HG03095 (cell line): Measurements from ENCODE around the gene RPN2.
A peak's percentile ranks its signal among the peaks of the same experiment; 100 is the strongest.

Experiments
- ATAC-seq: cut with Tn5 transposase; IDR thresholded peaks from one replicate; pipeline ENCODE4 v1.9.1; 2021; ENCODE audit warnings: moderate library complexity; ENCODE audit not compliant: unreplicated experiment

Gene RPN2

DNA sequence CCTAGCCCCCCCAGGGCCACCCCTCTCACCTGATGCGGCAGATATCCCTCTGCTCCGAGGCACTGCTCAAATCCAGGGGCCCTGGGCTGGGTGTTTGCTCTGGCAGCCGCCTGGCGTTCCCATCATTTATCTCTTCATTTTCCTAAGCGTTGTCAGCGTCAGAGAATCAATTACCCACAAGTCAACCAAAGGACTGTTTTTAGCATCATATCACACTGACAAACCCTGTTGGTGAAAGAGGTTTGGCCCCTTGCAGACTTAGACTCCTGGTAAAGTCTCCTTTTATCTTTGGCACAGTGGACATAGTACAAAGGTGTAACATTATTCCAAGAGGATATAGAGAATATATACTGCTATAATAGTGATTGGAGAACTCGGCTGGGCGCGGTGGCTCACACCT is 82.6 kb downstream of the RPN2 start, which contains the start of gene GHRH:
TSS of gene GHRH (minus strand) at position 101 of the 400 bp plus-strand sequence. CDS start 4,925 bp downstream, outside the sequence.
- no peak for ATAC-seq

DNA sequence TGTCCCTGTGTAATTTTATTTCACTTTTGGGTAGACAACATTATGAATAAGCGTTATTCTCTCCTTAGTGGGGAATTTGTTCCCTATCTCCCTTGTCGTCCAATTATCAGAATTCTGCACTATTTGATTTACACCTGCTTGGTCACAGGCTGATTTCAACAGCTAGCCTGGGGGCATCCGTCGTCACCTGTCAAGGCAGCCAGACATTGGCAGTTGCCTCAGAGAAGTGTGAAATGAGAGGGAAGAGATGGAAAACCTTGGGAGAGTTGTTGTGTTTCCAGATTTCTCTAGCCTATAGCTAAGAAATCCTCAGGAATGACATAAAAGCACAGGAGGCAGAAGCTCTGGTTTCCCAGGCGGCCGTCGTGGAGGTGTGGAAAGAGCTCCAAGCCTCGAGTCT is 83.4 kb downstream of the RPN2 start:
- no peak for ATAC-seq

DNA sequence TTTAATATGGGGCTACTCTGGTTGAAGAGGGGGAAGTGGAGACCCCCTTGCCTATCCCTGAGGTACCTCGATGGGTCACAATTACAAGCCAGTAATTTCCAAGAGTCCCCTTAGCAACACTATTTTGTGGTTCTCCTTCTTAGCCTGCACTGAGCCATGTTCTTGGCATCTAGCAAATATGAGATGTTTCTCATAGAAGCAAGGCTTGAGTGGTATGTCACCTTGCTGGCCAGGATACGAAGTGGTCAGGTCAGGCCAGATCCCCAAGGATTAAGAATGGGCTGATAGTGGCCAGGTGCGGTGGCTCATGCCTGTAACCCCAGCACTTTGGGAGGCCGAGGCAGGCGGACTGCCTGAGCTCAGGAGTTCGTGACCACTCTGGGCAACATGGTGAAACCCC is 84.6 kb downstream of the RPN2 start:
- ATAC-seq = no peak

DNA sequence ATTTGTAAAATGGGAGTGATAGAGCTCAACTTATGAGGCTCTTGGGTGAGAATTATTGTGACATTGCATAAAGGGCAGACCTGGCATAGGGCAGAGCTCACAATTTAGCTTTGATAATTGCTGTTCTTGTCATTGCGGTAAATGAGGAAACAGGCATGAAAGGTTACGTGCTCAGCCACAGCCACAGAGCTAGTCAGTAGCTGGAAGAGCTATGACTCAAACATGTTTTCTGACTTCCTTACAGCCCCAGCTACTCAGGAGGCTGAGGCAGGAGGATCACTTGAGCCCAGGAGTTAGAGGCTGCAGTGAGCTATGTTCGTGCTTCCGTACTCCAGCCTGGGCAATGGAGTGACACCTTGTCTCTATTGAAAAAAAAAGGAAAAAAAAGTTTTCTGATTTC is 86.0 kb downstream of the RPN2 start:
- no peak for ATAC-seq

DNA sequence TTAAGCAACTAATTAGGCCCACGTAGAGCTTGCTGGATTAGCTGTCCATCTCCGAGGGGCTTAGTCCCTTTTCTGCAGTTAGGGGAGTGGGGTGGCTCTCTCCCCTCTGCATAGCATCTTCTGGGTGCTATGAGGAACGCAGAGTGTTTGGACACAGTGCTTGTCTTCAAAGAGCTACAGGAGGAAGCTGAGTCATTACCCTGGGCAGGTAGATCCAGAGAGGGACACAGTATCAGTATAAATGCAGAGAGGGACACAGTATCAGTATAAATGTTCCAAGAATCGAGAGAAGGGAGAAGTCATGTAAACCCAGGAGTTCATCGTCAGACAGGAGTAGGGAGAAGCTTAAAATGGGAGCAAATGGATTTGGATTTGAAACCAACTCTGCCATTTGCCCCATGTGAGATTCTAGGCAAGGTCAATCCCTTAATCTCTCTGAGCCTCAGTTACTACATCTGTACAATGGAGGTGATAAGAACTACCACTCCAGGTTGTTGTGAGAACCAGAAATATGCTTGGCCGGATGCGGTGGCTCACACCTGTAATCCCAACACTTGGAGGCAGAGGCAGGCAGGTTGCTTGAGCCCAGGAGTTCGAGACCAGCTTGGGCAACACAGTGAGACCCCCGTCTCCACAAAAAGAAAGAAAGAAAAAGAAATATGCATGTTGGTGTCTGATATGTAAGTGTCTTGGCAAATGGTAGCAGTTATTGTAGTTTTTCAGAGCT is 88.0 kb downstream of the RPN2 start:
- no peak for ATAC-seq

DNA sequence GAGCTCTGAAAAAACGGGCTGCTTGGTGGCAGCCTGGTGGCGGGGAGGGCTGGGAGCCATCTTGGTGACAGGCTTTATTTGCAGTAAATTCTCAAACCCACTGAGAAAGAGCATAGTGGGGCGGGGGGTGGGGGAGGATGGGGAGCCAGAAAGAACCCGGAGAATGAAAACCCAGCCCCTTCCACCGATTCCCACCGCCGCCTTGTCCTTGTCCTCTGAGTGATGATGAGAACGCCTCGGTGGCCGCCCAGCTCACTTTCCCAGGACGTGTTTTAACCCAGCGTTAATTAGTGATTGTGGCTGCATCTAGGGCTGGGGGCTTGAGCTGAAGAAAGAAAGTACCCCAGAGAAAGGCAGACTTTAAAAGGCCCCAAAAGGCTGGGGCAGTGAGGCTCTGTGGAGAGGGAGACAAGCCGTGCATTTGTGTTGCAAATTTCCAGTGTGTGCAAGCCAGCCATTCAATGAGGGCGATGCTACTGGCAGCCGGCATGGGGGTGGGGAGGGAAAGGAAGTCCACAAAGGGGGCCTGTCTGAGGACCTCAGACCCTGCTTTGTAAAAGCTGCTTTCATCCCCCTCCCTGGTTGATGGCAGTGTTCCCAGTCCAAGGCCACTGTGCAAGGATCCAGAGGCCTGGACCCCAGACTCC is 88.7 kb downstream of the RPN2 start:
- no peak for ATAC-seq

DNA sequence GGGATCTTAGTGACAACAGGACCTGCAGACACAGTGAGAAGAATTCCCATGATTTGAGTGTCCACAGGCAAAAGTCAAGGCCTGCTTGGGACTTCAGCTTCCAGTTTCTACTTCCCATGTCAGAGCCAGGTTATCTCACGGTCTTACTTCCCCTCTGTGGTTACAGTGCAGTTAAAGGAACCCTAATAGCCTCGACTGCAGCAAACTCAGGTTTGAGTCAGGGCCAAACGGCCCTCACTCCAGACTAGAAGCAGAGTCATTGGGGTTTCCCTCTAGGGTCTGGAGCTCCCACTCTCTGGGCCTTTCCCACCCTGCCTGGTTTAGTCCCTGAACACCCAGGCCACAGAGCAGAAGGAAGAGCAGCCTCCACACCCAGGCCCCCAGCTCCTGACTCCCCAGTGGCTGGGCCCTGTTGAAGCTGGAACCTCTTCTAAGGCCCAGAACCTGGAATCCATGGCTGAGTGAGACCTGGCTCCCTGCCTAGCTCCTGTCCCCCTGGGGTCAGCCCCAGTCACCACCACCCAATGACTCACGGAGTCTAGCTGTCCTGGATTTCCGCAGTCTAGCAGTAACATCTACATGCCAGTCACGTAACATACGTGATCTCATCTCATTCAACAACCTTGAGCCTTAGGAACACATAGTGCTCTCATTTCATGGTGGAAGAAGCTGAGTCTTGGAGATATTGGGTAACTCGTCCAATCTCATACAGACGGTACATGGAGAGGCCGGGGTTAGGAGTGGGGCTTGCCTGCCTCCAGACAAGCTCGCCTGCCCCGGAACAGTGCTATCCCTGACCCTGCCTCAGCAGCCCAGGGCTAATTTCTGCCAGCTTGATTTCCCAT is 91.7 kb downstream of the RPN2 start:
- peak; percentile 69 for ATAC-seq

DNA sequence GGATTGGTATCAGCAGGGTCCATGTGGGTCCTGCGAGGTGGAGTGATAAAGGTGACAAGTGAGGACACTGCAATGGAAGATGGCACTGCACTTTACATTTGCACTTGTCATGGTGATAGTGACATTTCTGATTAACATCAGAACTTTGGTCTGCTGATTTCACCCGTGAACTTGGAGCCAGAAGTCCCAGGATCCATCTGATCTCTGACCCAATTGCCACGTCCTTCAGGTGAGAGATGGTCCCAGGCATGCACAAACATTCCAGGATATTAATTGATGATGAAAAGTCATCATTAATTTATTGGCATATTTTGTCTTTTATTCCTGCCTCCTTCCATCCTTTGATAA is 92.3 kb downstream of the RPN2 start:
- ATAC-seq = no peak

DNA sequence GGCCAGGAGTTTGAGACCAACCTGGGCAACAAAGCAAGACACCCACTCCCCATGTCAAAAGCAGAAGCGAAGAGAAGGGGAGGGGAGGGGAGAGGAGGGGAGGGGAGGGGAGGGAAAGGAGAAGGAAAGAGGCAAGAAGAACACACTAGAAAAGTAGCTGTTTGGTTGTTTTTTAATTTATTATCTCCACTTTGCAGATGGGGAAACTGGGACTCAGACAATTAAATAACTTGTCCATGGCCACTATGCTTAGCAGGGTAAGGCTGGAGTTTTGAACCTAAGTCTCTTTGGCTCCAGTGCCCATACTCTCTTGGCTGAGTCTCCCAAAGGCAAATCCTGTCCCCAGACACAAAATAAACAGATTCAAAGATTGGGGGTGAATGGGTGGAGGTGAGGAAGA is 94.9 kb downstream of the RPN2 start:
- ATAC-seq = no peak

DNA sequence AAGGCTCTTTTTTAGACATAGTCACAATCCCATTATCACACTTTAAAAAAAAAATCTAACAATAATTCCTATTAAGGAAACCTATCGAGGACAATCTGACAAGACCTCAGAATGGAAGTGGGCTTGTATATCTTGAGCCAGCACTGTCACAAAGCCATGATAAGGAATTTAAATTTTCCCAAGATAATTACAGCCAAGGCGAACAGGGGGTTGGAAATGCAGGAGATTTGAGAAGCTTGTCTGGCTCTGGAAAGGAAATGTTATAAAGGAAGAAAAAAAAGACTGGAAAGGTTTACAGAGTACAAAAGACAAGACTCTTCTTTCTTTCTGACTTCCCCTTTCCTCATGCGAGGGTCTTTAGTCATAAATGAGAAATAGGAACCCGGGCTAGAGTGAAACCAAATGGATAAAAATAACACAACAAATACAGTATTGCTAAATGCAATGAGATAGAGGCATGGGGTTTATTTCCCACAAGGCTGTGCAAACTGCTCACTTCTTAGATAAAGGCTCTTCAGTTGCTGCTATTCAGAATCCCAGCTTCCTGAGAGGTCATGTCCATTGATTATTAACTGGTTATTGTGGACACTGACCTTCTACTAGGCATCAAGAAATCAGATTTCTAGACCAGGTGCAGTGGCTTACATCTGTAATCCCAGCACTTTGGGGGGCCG is 95.9 kb downstream of the RPN2 start:
- ATAC-seq = no peak

DNA sequence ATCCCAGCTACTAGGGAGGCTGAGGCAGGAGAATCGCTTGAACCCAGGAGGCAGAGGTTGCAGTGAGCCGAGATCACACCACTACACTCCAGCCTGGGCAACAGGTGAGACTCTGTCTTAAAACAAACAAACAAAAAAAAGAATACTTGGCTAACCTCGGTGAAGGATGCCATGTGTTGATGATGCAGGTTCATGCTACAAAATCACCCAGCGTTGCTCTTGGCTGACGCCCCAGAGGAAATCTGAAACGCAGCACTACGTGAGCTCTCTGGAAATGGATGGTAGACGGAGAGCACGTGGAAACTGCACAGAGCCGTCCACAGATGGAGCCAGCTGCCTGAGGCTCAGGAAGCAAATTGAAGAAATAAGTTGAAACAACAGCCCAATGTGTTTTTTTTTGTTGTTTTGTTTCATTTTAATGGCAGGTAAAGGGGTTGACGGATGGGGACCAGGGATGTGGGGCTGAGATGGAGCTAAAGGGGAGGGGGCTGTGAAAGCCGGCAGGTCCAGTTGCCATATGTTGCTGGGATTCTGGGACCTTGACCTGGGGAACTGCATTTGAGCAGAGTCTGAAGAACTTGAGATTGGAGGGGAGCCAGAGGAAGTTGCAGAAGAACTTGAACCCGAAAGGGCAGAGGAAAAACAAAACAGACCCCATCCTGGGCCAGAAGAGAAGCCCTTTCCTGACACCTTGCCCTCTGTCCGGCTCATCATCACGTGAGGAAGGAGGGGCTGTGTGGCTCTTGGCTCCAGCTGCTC is 97.5 kb downstream of the RPN2 start:
- no peak for ATAC-seq

DNA sequence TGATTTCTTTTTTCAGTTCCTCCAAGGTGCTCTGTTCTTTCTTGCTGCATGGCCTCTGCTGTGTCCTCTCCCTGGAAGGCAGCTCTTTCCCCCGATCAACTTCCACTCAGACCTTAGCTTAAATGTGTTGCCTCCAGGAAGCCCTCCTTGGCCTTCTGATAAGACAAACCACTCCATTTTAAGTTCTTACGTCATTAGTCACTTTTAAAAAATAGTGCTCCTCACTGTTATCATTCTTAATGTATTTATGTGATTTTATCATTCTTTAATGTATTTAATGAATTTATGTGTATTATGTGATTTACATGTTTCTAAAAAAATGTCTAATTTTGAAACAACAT is 98.1 kb downstream of the RPN2 start:
- no peak for ATAC-seq

DNA sequence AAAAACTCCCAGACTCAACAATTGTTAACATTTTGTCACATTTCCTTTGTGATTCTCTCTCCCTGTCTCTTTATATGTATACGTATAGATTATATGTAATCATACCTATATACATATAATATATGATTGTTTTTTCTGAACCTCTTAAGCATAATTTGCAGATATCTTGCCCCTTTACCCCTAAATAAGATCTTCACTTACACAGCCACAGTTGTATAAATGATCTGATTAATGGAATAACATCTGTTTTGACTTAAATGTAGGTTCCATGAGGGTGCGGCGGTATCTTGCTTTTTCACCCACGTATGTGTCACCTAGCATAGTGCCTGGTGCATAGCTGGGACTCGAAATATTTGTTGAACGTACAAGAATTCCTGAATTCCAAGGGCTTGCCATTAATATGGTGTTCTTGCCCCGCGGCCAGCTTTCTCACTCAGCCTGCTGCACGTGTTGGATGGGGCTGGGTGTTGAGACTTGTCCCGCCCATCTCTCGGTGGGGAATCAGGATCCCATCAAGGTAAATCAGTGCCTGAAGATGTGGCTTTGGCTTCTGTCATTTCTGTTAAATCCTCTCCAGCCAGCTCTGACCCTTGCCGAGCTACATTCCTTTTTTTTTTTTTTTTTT is 99.9 kb downstream of the RPN2 start:
- no peak for ATAC-seq

DNA sequence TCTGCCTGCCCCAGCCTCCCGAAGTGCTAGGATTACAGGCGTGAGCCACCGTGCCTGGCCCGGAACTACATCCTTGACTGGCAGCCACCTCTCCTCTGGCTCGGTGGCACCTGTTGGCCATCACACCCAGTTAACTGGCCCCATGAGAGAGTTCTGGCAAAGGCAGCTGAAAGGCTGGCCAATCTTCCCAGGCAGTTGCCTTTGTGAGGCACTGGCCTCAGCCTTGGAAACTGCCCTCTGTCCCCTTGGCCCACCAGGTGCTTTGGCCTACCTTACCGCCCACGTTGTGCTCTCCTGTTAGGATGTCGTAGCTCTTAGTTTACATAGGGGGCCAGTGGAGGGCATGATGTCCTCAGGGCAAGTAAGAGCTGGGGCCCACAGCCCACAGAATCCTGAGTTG is 100.7 kb downstream of the RPN2 start:
- ATAC-seq = no peak

DNA sequence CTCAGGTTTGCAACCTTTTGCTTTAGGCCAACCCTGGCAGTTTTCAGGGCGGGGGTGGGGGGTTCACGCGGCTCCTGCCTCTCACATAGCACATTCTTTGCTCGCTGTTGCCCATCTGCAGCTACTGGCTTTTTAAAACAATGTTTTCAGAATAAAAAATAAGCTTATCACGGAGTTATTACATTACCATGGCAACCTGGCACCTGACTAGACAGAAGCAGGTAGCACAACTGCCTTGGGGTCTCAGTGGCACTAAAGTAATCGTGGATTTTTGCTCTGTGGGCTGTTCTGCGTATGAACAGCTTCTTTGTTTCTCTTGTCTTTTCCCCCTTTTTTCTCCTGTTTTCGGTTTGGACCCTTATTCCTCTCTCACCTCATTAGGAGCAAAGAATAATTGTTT is 101.3 kb downstream of the RPN2 start:
- ATAC-seq = no peak

DNA sequence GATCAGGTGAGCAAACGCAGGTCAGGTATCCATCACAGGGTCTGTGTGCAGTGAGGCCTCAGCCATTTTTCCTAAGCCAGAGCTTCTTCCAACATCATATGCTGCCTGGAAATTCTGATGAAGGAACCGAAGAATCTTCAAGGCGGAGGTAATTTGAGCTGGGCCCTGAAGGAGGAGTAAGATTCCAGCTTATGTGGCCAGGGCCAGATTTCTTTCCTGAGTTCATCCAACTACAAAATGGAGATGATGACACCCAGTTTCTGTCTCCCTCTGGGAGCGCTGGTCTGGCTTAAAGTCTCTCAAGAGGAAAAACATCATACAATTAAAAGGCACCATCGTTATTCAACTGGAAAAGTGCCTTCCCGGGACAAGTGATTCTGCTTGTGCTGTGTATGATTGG is 103.4 kb downstream of the RPN2 start:
- ATAC-seq = no peak

DNA sequence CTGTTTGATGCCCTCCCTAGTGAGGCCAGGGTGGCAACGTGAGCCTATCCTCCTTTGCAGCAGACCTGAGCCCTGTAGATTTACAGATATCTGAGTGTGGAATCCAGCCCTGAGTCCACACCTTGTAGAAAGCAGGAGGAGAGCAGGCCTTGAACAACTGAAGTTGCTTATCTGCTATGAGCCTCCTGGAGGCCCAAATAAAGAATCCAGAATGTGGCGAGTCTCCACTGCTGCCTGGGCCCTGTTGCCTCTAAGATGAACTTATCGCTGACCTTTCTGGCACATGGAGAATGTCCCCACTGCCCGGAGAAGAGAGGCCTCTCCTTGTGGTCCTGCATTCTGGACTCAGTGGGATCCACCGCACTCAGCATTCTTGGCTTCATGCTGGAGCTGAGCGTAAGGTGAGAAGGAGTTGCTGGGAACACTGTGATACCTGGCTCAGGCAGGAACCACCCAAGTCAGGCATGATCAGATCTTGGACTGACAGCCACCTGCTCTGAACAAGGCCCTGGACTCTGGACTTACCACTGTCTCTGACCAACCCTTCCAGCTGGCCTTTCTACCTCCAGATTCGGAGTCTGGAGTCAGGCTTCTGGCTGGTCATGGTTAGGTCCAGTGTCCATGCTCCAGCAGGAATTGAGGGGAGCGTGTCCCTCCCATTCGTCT is 104.5 kb downstream of the RPN2 start:
- no peak for ATAC-seq

DNA sequence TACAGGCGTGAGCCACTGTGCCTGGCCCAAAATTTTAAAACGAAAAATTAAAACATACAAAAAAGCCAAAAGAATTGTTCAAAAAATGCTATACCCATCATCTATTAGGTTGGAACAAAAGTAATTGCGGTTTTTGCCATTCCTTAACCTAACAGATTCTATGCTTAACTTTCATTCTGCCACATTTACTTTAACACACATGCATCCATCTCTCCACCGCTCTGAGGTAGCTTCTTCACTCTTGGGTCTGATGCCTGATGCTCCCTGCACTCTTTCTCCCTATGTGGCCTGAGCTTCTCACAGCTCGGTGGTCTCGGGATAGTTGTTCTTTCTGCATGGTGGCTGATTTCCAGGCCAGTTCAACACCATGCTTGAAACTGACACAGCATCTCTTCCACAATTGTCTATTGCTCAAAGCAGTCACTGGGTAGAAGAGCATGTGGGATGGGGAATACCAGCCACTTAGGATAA is 105.6 kb downstream of the RPN2 start:
- no peak for ATAC-seq

DNA sequence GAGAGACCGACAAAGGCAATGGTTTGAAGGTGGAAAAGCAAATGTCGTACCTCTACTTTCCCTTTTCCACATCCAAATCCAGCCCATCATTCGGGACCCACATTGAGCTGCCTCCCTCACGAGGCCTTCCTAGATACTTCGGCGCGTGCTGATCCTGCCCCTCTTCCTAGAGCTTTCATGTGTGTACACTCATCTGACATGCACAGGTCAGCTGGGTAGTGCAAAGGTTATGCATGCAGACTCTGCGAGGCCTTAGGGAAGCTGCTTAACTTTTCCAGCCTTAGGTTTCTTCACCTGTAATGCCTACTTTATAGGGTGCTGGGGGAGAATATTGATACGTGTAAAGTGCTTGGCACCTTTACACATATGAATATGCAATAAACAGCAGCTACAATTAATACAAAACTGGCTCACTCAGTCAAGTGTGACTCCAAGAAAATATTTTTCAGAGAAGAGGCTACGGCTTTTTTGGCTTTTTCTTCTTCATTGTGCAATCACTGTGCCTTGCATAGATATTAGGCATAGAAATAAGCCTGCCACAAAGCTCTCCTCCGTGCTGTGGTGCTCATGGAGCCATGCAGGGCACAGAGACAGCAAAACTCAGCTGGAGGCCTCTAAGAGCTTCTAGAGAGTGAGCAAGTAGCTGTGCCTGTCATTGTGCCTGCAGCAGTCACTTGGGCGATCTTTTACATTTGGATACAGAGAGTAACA is 106.7 kb downstream of the RPN2 start:
- no peak for ATAC-seq
